HG03460 (cell line): ENCODE data around the gene RPL39.
"Not testable (repeated sequence)": the region's sequence is repeated elsewhere in the genome, so short reads cannot be mapped to it uniquely, and the experiment has no call there.

ENCODE experiments used
- ATAC-seq: cut with Tn5 transposase; IDR thresholded peaks from one replicate; pipeline ENCODE4 v1.9.1; 2021; ENCODE audit not compliant: unreplicated experiment

Gene RPL39

GRCh38 chrX:119763836-119764387 is 27.5 kb downstream of the RPL39 start:
- ATAC-seq: no peak

- no peak for ATAC-seq
These were observed 28.2 kb downstream of the RPL39 start for GRCh38 chrX:119763181-119763580.

- no peak for ATAC-seq
These were observed 28.7 kb downstream of the RPL39 start for GRCh38 chrX:119762718-119763117.

- no peak for ATAC-seq
These were observed 31.2 kb downstream of the RPL39 start for GRCh38 chrX:119760026-119760877.

GRCh38 chrX:119759248-119759766 is 32.1 kb downstream of the RPL39 start:
- no peak for ATAC-seq

- ATAC-seq: no peak
These were observed 32.6 kb downstream of the RPL39 start for GRCh38 chrX:119758731-119759247.

GRCh38 chrX:119757979-119758730 is 33.3 kb downstream of the RPL39 start, which contains the start of gene SOWAHD:
Gene SOWAHD (plus strand): TSS chrX:119758588. CDS start chrX:119758668, 80 bp downstream.
- no peak for ATAC-seq

- no peak for ATAC-seq
These were observed 33.8 kb downstream of the RPL39 start for GRCh38 chrX:119757646-119757978.

- no peak for ATAC-seq
These were observed 34.3 kb downstream of the RPL39 start for GRCh38 chrX:119756926-119757635.

- peak; percentile 59 for ATAC-seq
These were observed 35.4 kb downstream of the RPL39 start for GRCh38 chrX:119755981-119756533.

- no peak for ATAC-seq
These were observed 37.7 kb downstream of the RPL39 start for GRCh38 chrX:119753639-119754257.

- no peak for ATAC-seq
These were observed 38.4 kb downstream of the RPL39 start for GRCh38 chrX:119753001-119753400.

- not testable (repeated sequence) for ATAC-seq
These were observed 40.7 kb downstream of the RPL39 start for GRCh38 chrX:119750751-119751150.

GRCh38 chrX:119750131-119750530 is 41.3 kb downstream of the RPL39 start:
- ATAC-seq: not testable (repeated sequence)

GRCh38 chrX:119745283-119745848 is 46.1 kb downstream of the RPL39 start:
- no peak for ATAC-seq

GRCh38 chrX:119738742-119739141 is 52.7 kb downstream of the RPL39 start:
- ATAC-seq: no peak
